GM12878 (cell line): ENCODE data around the gene MYMX. TPM values are rescaled to one million over a fixed set of nuclear protein-coding genes. Genes with fewer than 3 reads are reported as not detected.
A peak's percentile ranks its signal among the peaks of the same experiment; 100 is the strongest.

Experiments used
- ATAC-seq: fragments of 200-7000 bp; cut with Tn5 transposase; 3 replicates; pipeline ENCODE4 v1.9.1; 2020; ENCODE audit warnings: mild to moderate bottlenecking, moderate library complexity
- BruUV-seq: library from RNA; stranded (reverse); fragments of 400-500 nt; replicated peaks from 2 replicates; lab custom pipeline; 2021; lab: Mats Ljungman, UMichigan
- CTCF ChIA-PET: fragments of 300-600 bp; sonication (Branson Sonifier 250); formaldehyde crosslinking; extraction: SDS; loops from one replicate; lab custom pipeline; 2021; ENCODE audit warnings: inconsistent platforms; lab: Yijun Ruan, JAX
- POLR2A ChIA-PET: fragments of 350-600 bp; formaldehyde crosslinking; extraction: SDS; loops from one replicate; lab custom pipeline; 2021; ENCODE audit warnings: inconsistent platforms; lab: Charles Lee
- RAD21 ChIA-PET: fragments of 300-600 bp; sonication (Branson Sonifier 250); formaldehyde crosslinking; loops from one replicate; lab custom pipeline; 2023; ENCODE audit warnings: antibody characterized with exemption; ENCODE audit not compliant: unreplicated experiment; lab: Charles Lee
- SMC1A ChIA-PET: fragments of 300-600 bp; sonication (Branson Sonifier 250); formaldehyde crosslinking; loops from one replicate; lab custom pipeline; 2023; ENCODE audit not compliant: unreplicated experiment, uncharacterized antibody; lab: Charles Lee
- DNase-seq: peaks from one replicate; pipeline ENCODE4 v3.0.0-alpha.2; 2011; ENCODE audit warnings: low read depth, low spot score
- FAIRE-seq: peaks from 3 replicates; lab custom pipeline; 2011; peaks lifted over from hg19 to GRCh38; lab: Jason Lieb, UNC
- H2AFZ ChIP-seq: 2 replicates; pipeline ENCODE4 v1.6.0; 2011; ENCODE audit warnings: low read depth, low read length, control low read depth; ENCODE audit not compliant: control insufficient read depth
- H3K27ac ChIP-seq: 2 replicates; pipeline ENCODE4 v1.5.1; 2011; ENCODE audit warnings: control low read depth; ENCODE audit not compliant: control insufficient read depth, insufficient read depth
- H3K27me3 ChIP-seq, 2 experiments: replicated peaks in 1 of 2; 2 replicates each; pipeline versions ENCODE4 v1.6.0 to v1.6.1; 2011; ENCODE audit warnings: low read length in 1 of 2; ENCODE audit not compliant: control insufficient read depth in 2 of 2, insufficient read depth in 2 of 2
- H3K36me3 ChIP-seq, 2 experiments: 2 replicates each; pipeline ENCODE4 v1.5.1; 2011; ENCODE audit warnings: low read length in 1 of 2; ENCODE audit not compliant: control insufficient read depth in 2 of 2, insufficient read depth in 2 of 2
- H3K4me1 ChIP-seq: 2 replicates; pipeline ENCODE4 v1.6.1; 2011; ENCODE audit warnings: mild to moderate bottlenecking, low read length, moderate library complexity, mixed read lengths; ENCODE audit not compliant: control insufficient read depth, insufficient read depth
- H3K4me2 ChIP-seq: 2 replicates; pipeline ENCODE4 v1.6.0; 2011; ENCODE audit warnings: control low read depth; ENCODE audit not compliant: control insufficient read depth, insufficient read depth
- H3K4me3 ChIP-seq: fragments of 200-600 bp; sonication (generic); 2 replicates; pipeline ENCODE4 v1.5.1; 2016
- H3K79me2 ChIP-seq: 2 replicates; pipeline ENCODE4 v1.6.0; 2011; ENCODE audit warnings: low read length; ENCODE audit not compliant: control insufficient read depth, insufficient read depth
- H3K9ac ChIP-seq: 2 replicates; pipeline ENCODE4 v1.8.0; 2011; ENCODE audit warnings: low read length, control low read depth, mixed read lengths; ENCODE audit not compliant: control insufficient read depth, insufficient read depth
- H3K9me3 ChIP-seq: replicated peaks from 3 replicates; pipeline ENCODE4 v1.5.1; 2011; ENCODE audit warnings: mild to moderate bottlenecking, low read length; ENCODE audit not compliant: control insufficient read depth, insufficient read depth
- H4K20me1 ChIP-seq: 2 replicates; pipeline ENCODE4 v1.6.0; 2011; ENCODE audit not compliant: control insufficient read depth, insufficient read depth
- EGR1 ChIP-seq, 2 experiments: IDR thresholded peaks; 1 replicate in 1 of 2; 2 replicates in 1 of 2; pipeline ENCODE4 v1.6.1; 2011 to 2012; ENCODE audit warnings: low read depth in 2 of 2, low read length in 2 of 2, borderline replicate concordance in 1 of 2, mild to moderate bottlenecking in 1 of 2, moderate library complexity in 1 of 2
- MTA2 ChIP-seq: fragments of 450-650 bp; IDR thresholded peaks from 2 replicates; pipeline ENCODE4 v1.6.1; 2016; ENCODE audit warnings: low read depth, mild to moderate bottlenecking, moderate library complexity
- NR2F1 ChIP-seq: fragments of 450-650 bp; conservative IDR thresholded peaks from 2 replicates; pipeline ENCODE4 v1.6.1; 2017; ENCODE audit warnings: mild to moderate bottlenecking
- PAX8 ChIP-seq: fragments of 450-650 bp; IDR thresholded peaks from 2 replicates; pipeline ENCODE4 v1.6.1; 2017; ENCODE audit warnings: mild to moderate bottlenecking, moderate library complexity
- PRDM15 ChIP-seq: fragments of 450-650 bp; formaldehyde crosslinking; IDR thresholded peaks from 2 replicates; pipeline ENCODE4 v1.4.0; 2020; ENCODE audit warnings: mild to moderate bottlenecking, moderate library complexity
- SPI1 ChIP-seq: IDR thresholded peaks from 2 replicates; pipeline ENCODE4 v1.6.1; 2011; ENCODE audit warnings: low read depth, mild to moderate bottlenecking, low read length, moderate library complexity, borderline replicate concordance; ENCODE audit not compliant: insufficient read depth
- SREBF1 ChIP-seq: IDR thresholded peaks from 2 replicates; pipeline ENCODE4 v1.6.1; 2012; ENCODE audit warnings: mild to moderate bottlenecking, low read length
- SREBF2 ChIP-seq: IDR thresholded peaks from 2 replicates; pipeline ENCODE4 v1.6.1; 2012; ENCODE audit warnings: mild to moderate bottlenecking, low read length
- WGBS: methylation state at CpG from one replicate; pipeline ENCODE4 v1.1.6; 2016; ENCODE audit warnings: low lambda C conversion rate; ENCODE audit not compliant: insufficient replicate concordance, insufficient coverage; ENCODE audit errors: missing lambda C conversion rate; 5-methylcytosine and 5-hydroxymethylcytosine counted together
- in situ Hi-C: fragments of 300-500 bp; cut with MboI; formaldehyde crosslinking; loops from 9 replicates; pipeline ENCODE4 v1.14.3; 2018; ENCODE audit warnings: mixed read lengths
- intact Hi-C: fragments of 100-400 bp; cut with micrococcal nuclease; formaldehyde crosslinking; loops from one replicate; pipeline ENCODE4 v1.14.2; 2022; ENCODE audit not compliant: unreplicated experiment
- polyA plus RNA-seq, 11 experiments: library from polyadenylated mRNA; depleted of rRNA in 4 of 11; unstranded in 6 of 11; stranded (reverse) in 5 of 11; fragments of >200 nt; fragmentation: Nextera tagmentation in 4 of 11; fragmentation: Illumina TruSeq in 1 of 11; extraction: Ambion mirVana in 4 of 11; extraction: Trizol in 1 of 11; gene quantifications; 1 replicate in 1 of 11; 2 replicates in 10 of 11; pipeline versions ENCODE4 v1.2.1 to v1.2.3, GENCODE V29; 2011 to 2016; ENCODE audit warnings: inconsistent platforms in 2 of 11, missing spikeins in 2 of 11, low read depth in 1 of 11
- total RNA-seq, 4 experiments: library from RNA; depleted of rRNA in 3 of 4; stranded (reverse); fragments of >200 nt in 3 of 4; fragmentation: Illumina TruSeq in 1 of 4; extraction: Trizol in 1 of 4; gene quantifications; 2 replicates each; pipeline versions ENCODE4 v1.2.1 to v1.2.3, GENCODE V29; 2013 to 2021

MYMX gene
- total and polyA plus RNA-seq, 10 of the 15 experiments (the other 5 are each of a cell fraction or from before 2014, with no cell fraction given), result not detected

DNA sequence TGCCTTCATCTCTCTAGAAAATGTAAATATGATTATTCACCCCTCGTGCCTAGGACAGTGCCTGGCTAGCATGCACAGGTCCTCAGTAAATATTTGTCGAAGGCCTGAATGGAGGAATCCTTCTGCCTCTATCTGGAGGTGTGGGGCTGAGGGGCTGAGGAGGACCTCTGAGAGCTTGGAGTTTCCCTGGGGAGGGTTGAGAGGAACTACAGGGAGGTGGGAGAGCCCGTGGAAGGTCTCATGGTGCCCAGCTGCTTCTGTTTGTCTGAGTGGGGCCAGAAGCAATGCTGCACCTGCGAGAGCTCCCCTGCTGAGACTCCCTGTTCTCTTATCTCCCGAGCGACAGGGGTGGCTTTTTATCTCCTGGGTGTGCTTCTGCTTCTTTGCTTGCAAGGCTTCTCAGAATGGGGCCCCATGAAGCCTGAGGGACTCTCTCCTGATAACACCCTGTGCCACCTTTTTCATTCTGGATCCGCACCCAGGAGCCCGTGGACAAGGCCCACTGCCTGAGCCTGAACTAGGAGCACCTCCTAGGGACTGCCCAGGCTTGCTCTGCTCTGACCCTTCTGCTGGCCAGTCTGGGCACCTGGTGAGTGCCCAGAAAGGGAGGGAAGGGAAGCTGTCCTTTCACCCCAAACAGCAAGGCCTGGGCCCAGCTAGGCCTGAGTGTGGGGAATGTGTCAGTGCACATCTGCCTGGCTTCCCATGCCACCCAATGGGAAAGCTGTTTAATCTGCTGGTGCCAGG lies 9.0 kb downstream of the MYMX start (continued):
- TF ChIP-seq MTA2 (no peak), PRDM15 (CRISPR knock-in tag) (no peak), SREBF2 (no peak), EGR1 (IDR thresholded peaks at IDR 0.05; ENCODE audit: borderline replicate concordance in 1 of 2, low read depth in 2 of 2, low read length in 2 of 2) (no peak), SREBF1 (no peak)

DNA sequence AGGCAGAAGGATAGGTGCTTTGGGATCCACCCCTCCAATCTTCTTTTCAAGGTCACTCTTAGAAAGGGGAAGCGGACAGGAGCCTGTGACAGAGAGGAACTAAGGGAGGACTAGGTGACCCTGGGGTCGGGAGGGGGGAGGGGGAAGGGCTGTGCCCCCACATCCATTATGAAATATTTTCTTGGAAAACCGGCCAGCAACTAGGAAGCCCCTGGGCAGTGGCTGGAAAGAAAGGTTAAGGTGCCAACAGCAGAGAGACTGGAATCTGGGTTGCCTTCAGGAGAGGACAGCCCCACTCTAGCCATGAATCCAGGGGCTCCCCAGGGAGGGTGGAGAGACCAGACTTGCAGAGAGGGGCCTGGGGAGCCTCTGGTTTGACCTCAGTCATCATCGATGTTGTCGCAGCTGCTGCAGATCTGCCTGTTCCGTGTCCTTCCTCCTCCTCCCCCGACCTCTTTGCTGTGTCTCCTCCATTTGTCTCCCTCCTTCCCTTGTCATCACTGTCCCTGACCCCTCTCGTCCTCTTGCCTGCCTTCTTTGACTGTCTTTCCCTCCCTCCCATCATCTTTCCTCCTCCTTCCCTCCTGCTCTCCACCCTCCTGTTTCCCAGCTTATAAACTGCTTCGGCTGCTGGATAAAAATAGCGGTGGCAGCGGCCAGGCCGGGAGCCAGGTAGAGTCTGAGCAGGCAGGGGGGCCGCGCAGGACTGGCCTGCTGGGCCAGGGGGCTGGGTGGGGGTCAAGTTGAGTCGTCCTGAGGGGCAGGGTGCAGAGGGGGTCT lies 9.8 kb downstream of the MYMX start:
- WGBS, result 69% methylated on average over 15 of the region's 15 CpGs
- CTCF ChIA-PET, result interaction anchor here (2.0 to 6.0 kb wide), 4 partner anchors 10 to 53 kb away, joined by 8 to 95 read pairs (median 24); no protein-coding TSS in a partner anchor
- FAIRE-seq, result no peak
- Histone ChIP-seq H3K9ac (no peak overlapping the region), H4K20me1 (no peaks in the 10 kb centered on the region), H3K4me1 (peaks cover 22% of the 10 kb centered on the region), H3K9me3 (no peaks in the 10 kb centered on the region), H2AFZ (no peak overlapping the region), H3K4me2 (no peak overlapping the region)
- RAD21 ChIA-PET, result interaction anchor here (1.7 to 4.5 kb wide), 2 partner anchors 9 to 51 kb away, joined by 4 to 21 read pairs; no protein-coding TSS in a partner anchor
- SMC1A ChIA-PET, result interaction anchor here (1.4 to 2.3 kb wide), 3 partner anchors 9 to 63 kb away, joined by 4 to 6 read pairs (median 6); no protein-coding TSS in a partner anchor
- TF ChIP-seq NR2F1, result peak; percentile 41; the same call in 1 of the 2 replicates
- TF ChIP-seq SPI1, result peak; percentile 43; the same call in 1 of the 2 replicates
- TF ChIP-seq PAX8, result no peak
- TF ChIP-seq, all 136 proteins: peak for 2
- DNase-seq (no peak), ATAC-seq (no peak)
- intact Hi-C loops (no loop called here), in situ Hi-C loops (no loop called here)
- no peak overlapping the region for H3K4me3 ChIP-seq
- POLR2A ChIA-PET, result interaction anchor here (0.5 to 2.9 kb wide), 5 partner anchors 8 to 593 kb away, joined by 3 to 27 read pairs (median 3); no protein-coding TSS in a partner anchor
- H3K36me3 ChIP-seq, result peaks cover 0 to 11% of the 10 kb centered on the region in 2 experiments; a peak in 2 of 4 replicates
- no TSS peak for BruUV-seq
- no peaks in the 10 kb centered on the region for H3K27me3 ChIP-seq
- H3K79me2 ChIP-seq, result peaks cover 31% of the 10 kb centered on the region
- no peak overlapping the region for H3K27ac ChIP-seq
